ENCODE measurements around the gene SMIM33. TPM values are rescaled to one million over a fixed set of nuclear protein-coding genes. Genes with fewer than 3 reads are reported as not detected.
A peak's percentile ranks its signal among the peaks of the same experiment; 100 is the strongest.

Gene SMIM33
- total RNA-seq, 1 experiment from 2014 or later, result not detected

GRCh38 chr5:139454568-139455290 lies 16.1 kb upstream of the SMIM33 start:
- DNase-seq (ENCODE audit: low spot score), result no peak
- in situ Hi-C loops (cut with HindIII; ENCODE audit: low sequenced_read_pairs), result no loop called here

GRCh38 chr5:139456776-139457175 lies 14.0 kb upstream of the SMIM33 start:
- DNase-seq (ENCODE audit: low spot score), result no peak
- in situ Hi-C loops (cut with HindIII; ENCODE audit: low sequenced_read_pairs), result no loop called here

DNA sequence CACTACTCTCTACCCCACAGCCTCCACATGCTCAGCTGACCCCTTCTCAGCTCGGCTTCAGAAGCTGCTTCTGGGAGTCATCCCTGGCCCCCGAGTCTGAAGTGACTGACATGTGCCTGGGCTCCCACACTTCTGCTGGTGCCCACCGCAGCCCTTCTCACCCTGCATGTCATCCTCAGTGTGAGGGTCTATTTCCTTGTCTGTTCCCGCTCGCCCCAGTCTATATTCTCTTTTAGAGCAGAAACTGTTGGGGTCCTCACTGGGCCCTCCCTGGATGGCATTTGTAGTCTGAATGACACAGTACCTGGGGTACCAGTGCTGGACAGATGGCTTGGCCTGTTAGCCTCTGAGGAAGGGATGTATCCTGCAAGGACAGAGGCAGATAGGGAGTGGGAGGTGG lies 13.6 kb upstream of the SMIM33 start:
- no peak for DNase-seq (ENCODE audit: low spot score)
- in situ Hi-C loops (cut with HindIII; ENCODE audit: low sequenced_read_pairs), result no loop called here

DNA sequence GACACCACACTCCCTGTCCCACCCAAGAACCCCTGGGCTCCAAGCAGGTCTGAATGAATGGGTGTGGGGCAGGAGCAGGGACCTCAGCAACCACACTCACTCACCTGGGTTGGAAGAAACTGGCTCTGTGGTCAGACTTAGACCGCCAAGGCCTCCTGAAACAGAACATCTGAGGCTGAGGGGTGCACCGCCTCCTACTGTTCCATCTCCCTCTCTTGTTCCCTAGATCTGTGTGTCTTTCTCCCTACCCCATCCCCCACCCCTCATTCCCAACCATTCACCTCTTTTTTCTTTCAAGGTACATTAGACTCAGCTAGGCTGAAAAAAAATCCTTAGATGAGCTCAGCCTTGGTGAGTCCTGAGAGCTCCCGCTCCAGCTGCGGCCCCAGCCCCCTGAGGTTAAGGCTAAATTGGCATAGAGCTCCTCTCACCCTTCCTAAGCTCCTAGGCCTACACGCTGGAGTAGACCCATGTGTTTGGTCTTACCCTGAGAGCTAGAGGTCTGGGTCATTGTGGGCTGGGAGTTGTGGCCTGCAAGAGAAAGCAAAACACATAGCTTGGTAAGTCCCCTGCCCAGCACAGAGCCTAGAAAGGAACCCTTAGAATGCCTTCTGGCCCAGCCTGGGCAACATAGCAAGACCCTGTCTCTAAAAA lies 13.0 kb upstream of the SMIM33 start:
- DNase-seq (ENCODE audit: low spot score), result no peak
- in situ Hi-C loops (cut with HindIII; ENCODE audit: low sequenced_read_pairs), result no loop called here

DNA sequence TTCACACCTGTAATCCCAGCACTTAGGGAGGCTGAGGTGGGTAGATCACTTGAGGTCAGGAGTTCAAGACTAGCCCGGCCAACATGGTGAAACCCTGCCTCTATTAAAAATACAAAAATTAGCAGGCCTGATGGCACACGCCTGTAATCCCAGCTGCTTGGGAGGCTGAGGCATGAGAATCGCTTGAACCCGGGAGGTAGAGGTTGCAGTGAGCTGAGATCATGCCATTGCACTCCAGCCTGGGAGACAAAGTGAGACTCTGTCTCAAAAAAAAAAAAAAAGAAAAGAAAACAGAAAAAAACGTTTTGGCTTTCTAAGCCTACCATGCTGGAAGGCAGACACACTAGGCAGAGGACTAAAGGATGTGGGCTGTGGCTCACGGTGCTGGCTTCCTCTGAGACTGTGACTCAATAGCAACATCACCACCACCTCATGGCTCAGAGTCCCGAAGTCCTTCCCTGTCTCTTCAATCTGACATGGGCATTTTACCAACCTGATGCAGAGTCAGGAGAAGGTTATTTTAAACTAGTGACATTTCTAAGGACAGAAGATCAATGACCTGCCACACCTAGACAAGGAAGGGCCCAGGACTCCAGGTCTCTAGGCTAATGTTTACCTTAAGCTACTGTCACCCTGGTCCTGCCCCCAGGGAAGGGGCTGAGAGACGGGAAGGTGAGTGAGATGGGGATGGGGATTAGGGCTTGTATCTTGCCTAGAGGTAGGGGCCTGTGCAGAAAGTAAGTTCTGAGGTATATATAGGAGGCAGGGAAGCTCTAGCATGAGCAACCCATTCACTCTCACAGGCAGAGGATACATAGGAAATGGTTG lies 12.0 kb upstream of the SMIM33 start:
- in situ Hi-C loops (cut with HindIII; ENCODE audit: low sequenced_read_pairs), result no loop called here
- DNase-seq (ENCODE audit: low spot score), result no peak

- in situ Hi-C loops (cut with HindIII; ENCODE audit: low sequenced_read_pairs), result no loop called here
- DNase-seq (ENCODE audit: low spot score), result no peak
Measured at GRCh38 chr5:139459451-139459934, 11.3 kb upstream of the SMIM33 start.

- in situ Hi-C loops (cut with HindIII; ENCODE audit: low sequenced_read_pairs), result no loop called here
- DNase-seq (ENCODE audit: low spot score), result no peak
Measured at GRCh38 chr5:139460455-139460854, 10.3 kb upstream of the SMIM33 start.

DNA sequence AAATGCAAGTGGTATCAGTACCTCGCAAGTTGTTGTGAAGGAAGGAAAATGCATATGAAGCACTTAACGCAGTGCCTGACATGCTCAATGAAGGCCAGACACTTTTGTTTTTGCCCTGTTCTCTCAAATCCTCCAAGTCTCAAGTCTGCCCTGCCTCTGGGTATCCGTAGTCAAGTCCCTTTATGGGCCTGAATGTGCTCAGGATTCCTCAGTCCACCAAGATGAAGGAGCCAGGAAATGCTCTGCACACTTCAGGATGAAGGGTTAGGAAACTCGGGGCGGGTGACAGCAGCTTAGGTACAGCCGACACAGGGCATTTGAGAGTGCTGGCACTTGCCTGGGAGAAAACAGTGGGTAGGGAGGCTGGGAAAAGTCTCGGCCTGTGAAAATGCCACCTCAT lies 9.6 kb upstream of the SMIM33 start:
- no peak for DNase-seq (ENCODE audit: low spot score)
- in situ Hi-C loops (cut with HindIII; ENCODE audit: low sequenced_read_pairs), result no loop called here

DNA sequence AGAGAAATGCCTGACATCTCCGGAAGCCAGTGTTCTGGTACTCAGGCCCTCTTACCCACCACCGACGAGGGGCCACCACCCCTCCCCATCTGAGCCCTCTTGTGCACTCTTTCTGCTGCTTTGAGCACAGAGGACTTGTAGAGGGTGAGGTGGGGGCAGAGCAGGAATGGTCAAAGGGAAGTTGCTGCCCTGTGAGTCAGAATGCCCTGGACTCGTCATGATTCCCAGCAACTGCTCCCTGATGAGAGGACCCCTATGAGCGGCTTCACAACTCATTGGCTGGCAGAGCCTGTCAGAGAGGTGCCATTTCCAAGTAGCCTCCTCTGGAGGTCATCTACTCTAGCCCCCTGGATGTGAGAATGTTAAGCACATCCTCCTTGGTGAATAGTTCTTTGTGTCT lies 9.1 kb upstream of the SMIM33 start:
- in situ Hi-C loops (cut with HindIII; ENCODE audit: low sequenced_read_pairs), result no loop called here
- no peak for DNase-seq (ENCODE audit: low spot score)

DNA sequence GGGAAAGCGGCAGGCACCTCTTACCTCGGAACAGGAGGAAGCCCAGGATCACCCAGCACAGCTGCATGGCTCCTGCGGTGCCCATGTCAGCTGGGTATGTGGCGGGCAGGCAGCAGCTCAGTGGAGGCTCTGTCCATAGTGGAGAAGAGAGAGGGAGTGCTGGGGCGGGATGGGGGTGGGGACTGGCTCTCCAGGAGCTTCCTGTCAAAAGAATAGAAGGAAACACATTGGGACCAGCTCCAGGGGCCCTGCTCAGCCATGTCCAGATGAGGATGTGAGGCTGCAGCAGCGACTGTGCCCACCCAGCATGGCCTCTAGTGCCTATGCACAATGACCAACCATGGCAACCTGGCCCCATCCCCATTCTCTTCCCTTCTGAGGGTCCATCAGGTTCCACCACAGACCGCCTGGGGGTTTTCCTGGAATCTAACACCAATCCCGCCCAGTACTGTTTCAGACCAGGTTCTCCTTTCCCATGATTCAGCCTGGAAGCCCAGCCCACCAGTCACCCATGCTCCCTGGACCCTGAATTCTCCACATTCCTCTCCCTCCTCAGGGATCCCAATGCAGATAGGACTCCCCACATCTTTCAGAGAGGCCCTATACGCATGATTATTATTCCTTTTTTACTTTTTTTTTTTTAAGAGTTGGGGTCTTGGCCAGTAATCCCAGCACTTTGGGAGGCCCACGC lies 8.1 kb upstream of the SMIM33 start, which contains the start of gene ECSCR:
Gene ECSCR (minus strand): TSS at position 158 of the 691 bp plus-strand sequence. CDS start 73 bp downstream, at position 85.
- in situ Hi-C loops (cut with HindIII; ENCODE audit: low sequenced_read_pairs), result no loop called here
- DNase-seq (ENCODE audit: low spot score), result no peak

GRCh38 chr5:139468421-139468931 lies 2.3 kb upstream of the SMIM33 start:
- in situ Hi-C loops (cut with HindIII; ENCODE audit: low sequenced_read_pairs), result no loop called here
- DNase-seq (ENCODE audit: low spot score), result no peak

GRCh38 chr5:139472386-139473030 lies 1.7 kb downstream of the SMIM33 start:
- DNase-seq (ENCODE audit: low spot score), result no peak
- in situ Hi-C loops (cut with HindIII; ENCODE audit: low sequenced_read_pairs), result no loop called here

GRCh38 chr5:139473105-139473504 lies 2.3 kb downstream of the SMIM33 start:
- no peak for DNase-seq (ENCODE audit: low spot score)
- in situ Hi-C loops (cut with HindIII; ENCODE audit: low sequenced_read_pairs), result no loop called here

DNA sequence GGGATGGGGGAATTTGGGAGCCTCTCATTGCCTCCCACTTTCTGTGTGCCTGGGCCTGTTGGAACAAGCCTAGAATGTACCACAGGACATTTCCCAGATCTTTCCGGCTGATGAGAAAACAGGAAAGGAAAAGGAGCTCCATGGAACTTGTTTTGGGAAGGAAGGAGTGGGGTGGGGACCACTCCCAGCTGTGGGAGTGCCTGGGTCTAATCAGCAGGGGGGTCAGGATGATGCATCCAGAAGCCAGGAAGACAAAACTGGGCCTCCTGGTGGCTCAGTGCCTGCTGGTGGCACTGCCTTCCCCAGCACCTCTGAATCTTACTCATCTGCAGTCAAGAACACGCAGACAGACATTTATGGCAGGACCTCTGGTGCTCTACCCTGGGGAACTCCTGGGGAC lies 2.8 kb downstream of the SMIM33 start:
- no peak for DNase-seq (ENCODE audit: low spot score)
- in situ Hi-C loops (cut with HindIII; ENCODE audit: low sequenced_read_pairs), result no loop called here

DNA sequence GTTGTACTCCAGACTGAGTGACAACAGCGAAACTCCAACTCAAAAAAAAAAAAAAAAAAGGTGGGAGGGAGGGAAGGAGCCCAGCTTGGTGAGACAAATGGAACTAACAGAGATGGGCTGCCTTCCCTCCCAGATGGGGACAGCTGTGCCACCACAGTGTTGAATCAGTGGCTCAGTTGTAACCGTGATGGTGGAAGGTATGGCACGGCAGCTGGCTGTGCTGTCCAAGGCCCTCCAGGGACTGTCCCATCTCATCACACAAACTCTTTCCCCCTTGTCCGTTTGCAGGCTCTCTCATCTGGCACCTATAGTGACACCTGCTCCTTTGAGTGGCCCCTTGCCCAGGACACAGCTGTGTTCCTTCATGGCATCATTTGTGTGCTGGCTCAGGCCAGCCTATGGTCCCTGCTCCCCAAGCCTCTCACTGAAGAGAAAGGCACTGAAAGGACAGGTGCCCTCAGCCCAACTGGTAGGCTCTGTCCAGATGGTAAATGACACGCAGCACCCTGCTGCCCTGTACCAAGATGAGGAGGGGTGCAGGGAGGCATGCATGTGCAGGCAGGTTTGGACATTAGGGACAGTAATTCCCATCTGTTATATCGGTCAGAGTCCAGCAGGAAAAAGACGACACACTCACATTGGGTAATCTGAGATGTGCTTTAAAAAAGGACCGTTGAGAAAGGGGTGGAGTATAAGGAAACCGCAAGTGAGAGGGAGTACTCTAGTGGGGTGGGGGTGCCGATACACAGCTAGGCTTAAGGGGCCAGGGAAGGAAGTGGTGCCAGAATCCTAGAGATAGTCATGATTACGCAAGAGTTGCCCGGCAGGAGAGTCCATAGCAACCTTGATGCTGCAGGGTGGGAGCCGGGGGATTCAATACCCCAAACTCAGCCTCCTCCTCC lies 4.3 kb downstream of the SMIM33 start:
- in situ Hi-C loops (cut with HindIII; ENCODE audit: low sequenced_read_pairs), result no loop called here
- peak; percentile 56 for DNase-seq (ENCODE audit: low spot score)

GRCh38 chr5:139475865-139476617 lies 5.2 kb downstream of the SMIM33 start:
- no peak for DNase-seq (ENCODE audit: low spot score)
- in situ Hi-C loops (cut with HindIII; ENCODE audit: low sequenced_read_pairs), result no loop called here
